ENCODE results near the gene SIL1. TPM values are rescaled to one million over a fixed set of nuclear protein-coding genes. Genes with fewer than 3 reads are reported as not detected.
"Not testable (repeated sequence)": the region's sequence is repeated elsewhere in the genome, so short reads cannot be mapped to it uniquely, and the experiment has no call there.

Gene SIL1
- total RNA-seq, 1 experiment from 2014 or later, result 27.5 TPM

- DNase-seq (ENCODE audit: low read depth), result peak; percentile 29
Measured at GRCh38 chr5:139204196-139204595, 6.0 kb upstream of the SIL1 start.

DNA sequence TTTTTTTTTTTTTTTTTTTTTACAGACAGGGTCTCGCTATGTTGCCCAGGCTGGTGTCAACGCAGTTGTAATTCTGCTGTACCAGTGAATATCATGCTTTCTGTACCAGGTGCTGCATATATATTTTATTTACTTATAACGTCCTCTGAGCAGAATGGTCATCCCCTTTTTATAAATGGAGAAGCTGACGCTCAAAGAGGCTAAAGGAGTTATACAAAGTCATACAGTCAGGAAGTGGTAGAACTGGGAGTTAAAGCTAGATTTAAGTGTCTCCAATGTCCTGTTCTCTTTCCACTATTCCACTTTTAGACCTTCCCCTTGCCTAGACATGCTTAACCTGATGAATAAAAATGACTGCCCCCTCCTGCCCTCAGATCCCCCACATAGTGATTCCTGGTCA is 1.2 kb upstream of the SIL1 start:
- no peak for DNase-seq (ENCODE audit: low read depth)

GRCh38 chr5:139196296-139196956 is 1.7 kb downstream of the SIL1 start:
- no peak for DNase-seq (ENCODE audit: low read depth)

DNA sequence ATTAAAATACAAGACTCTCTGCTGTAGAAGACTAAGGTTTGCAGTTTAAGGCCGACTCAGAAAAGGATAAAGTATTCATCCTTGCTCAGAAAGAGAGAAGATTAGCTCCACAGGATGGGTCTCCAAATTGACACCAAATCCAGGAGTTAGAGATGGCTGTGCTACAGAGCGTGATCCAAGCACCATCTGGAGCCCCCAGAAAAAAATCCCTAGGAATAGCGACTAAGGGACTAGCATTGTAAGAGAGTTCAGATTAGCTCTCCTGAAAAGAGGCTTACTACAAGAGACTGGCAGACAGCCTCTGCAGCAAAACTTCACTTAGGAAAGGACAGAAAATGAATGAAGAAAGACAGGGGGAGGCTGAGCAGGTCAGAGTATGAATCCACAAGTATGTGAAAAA is 3.7 kb downstream of the SIL1 start:
- DNase-seq (ENCODE audit: low read depth), result no peak

GRCh38 chr5:139193928-139194327 is 4.2 kb downstream of the SIL1 start:
- no peak for DNase-seq (ENCODE audit: low read depth)

DNA sequence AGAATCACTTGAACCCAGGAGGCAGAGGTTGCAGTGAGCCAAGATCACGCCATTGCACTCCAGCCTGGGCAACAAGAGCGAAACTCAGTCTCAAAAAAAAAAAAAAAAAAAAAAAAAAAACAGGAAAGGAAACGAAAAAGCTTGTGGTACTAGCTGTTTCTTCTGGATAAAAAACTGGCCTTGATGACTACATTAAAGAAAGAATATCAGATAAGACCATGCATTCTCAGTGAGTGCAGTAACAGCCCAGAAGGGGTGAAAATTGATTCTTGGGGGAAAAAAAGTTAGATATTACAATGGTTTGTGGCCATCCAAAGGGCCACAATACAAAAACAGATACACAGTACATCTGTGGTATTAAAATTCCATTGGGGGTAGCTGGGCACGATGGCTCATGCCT is 5.3 kb downstream of the SIL1 start:
- DNase-seq (ENCODE audit: low read depth), result not testable (repeated sequence)

DNA sequence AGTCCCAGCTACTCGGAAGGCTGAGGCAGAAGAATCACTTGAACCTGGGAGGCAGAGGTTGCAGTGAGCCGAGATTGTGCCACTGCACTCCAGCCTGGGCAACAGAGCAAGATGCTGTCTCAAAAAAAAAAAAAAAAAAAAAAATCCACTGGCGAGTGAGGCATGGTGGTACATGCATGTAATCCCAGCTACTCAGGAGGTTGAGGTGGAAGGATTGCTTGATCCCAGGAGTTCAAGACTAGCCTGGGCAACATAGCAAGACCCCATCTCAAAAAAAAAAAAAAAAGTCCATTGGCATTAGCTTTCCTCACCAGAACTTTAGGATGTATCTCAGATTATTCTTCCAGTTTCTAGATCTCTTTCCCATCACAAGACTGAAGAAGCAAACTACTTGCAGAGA is 6.2 kb downstream of the SIL1 start:
- not testable (repeated sequence) for DNase-seq (ENCODE audit: low read depth)

GRCh38 chr5:139190125-139190524 is 8.0 kb downstream of the SIL1 start:
- DNase-seq (ENCODE audit: low read depth), result no peak

DNA sequence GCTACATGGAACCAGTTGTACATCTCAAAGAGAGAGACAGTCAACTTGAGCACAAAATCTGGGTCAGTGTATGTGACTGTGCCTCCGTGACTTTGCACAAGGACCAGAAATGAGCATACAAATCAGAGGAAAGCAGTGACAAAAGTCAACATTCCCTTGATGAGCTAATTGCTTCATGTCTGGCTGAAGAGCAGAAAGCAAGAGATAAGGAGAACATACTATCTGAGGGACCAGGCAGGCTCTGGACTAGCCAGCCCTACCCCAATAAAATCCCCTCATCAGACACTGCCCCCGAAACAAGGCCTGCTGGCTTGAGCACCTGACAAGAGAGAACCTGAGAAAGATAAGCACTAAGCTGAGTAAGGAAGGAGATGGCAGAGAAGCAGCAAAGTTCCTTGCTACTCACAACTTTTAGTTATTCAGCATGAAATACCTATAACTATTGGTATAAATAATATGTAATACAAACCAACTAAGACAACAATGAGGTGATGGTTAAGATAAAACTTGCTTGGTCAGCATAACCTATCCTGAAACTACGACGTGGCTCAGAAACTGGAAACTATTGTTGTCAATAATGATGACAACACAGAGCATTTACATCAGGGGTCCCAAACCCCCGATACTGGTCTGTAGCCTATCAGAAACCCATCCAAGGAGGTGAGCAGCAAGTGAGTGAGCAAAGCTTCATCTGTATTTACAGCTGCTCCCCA is 9.5 kb downstream of the SIL1 start:
- no peak for DNase-seq (ENCODE audit: low read depth)

DNA sequence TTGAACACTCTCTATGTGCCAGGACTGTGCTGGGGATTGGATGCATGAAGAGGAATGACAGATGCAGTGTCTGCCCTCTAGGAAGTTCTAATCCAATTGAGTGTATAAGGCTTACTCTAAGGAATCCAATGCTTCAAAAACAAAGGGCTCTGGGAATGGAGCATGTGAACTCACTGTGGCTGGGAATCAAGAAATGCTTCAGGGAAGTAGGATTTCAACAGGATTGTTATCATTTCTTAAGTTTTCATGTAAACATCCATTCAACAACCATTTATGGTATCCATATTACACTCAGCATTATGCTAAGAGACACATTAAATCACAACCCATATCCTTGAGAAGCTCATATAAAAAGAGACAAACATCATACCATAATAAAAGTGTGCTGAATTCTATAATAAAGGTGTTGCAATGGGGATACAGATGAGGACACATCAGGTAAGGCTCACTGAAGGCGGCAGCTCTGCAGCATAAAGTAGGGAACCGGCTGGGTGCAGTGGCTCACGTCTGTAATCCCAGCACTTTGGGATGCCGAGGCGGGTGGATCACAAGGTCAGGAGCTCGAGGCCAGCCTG is 11.3 kb downstream of the SIL1 start:
- DNase-seq (ENCODE audit: low read depth), result no peak

DNA sequence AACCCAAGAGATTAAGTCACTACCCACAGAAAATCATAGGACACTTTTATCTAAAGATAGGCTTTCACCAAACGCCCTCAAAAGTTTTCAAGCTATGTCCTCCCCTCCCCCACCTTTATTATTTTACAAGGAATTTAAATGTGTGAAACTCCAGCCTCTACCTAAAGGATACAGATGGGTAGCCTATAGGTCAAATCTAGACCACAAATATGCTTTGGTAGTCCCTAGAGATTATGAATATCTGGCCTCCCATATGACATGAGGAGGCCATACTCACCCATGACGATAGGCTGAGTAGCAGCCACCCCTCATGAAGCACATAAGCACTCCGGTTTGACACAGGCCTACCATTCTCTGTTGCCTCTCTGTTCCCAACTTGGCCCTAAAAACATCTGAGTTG is 11.9 kb downstream of the SIL1 start:
- DNase-seq (ENCODE audit: low read depth), result no peak

GRCh38 chr5:139185589-139185988 is 12.6 kb downstream of the SIL1 start:
- no peak for DNase-seq (ENCODE audit: low read depth)

DNA sequence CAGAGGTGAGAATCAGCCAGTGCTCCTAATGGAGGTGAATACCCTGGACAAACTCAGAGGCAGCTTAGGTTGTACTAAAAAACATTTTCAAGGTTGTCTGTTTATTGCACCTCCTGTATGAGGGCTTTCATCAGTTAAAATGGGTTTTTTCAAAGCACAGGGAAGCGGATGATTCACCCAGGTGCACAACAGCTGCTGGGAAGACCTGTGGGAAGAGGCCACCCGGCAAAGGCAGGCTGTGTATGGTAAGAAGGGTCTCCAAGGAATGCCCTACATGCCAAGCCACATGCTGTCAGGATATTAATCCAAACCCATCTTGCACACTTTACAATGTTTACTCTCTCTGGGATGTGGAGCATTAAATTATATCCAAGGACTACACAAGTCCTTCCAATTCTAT is 14.7 kb downstream of the SIL1 start:
- DNase-seq (ENCODE audit: low read depth), result no peak

DNA sequence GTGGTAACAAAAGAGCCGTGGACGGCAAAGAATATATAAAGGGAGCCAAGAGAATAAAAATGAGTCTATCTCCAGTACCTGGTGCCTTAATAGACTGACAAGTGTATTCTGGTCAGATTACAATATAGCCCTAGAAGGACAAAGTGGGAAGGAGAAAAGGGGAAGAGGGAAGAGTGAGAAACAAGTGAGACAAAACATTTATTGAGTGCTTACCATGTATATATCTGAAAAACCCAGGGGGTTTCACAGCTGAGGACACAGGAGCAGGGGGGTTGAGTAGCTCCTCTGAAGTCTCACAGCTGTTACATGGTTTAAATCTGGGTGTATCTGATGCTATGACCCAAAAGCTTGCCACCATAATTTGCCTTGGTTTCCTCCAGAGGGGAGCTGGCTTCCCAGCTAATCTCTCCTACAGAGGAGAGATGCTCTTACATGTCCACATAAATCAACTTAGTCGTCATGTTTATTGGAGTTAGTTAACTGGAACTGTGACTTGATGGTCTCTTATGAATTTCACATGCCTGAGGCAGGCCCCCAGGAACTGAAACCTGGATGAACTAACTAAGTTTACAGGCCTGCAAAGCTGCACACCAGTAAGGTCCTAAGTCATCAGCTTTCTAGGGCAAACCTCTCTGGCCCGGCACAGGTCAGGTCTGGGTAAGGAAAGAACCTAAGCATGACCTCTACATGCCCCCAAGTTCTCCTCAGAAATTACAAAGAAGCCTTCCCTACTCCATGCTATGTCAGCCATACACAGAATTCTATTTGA is 15.5 kb downstream of the SIL1 start:
- no peak for DNase-seq (ENCODE audit: low read depth)

DNA sequence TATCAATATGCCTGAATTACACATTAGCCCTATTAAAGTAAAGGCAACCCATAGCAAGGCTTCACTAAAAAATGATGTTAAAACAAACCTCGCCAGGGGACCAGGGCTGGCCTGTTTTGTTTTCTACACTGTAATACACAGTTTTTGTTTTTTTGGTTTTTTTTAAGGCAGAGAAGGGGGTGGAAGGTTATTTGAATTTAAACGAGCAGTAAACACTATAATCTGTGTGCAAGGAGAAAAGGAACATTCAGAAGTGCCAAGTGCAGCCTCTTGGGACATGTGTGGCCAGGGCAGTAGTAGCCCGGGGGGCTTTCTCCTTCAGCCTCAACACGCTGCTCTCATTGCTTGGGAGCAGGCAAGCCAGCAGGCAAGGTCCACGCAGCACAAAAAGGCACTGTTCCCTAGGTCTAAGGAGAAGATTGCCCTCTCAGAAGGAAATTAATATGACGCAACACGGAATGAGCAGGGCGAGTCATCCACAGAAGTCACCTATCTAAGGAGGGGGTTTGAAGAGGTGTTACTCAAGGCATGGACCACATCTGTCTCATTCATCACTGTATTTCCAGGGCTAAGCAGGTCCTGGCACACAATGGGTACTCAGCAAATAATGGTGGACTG is 16.2 kb downstream of the SIL1 start:
- peak; percentile 76 for DNase-seq (ENCODE audit: low read depth)

DNA sequence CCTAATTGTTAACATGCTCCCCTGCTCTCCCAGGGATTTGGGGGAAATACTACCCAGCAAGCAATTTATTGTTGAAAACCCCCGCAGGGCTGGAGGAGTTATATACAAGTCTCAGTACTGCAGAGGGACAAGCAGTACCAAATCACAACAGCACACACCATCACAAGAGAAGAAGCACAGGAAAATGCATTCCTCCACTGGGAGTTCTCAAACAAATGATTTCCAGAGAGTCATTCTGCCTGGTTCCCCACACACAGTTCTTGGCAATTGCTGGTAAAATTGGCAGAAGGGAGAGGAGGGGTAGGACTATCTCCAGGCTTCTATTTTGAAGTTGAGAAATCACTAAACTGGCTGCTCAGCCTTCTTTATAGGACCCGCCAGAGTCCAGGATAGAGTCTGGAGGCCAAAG is 16.8 kb downstream of the SIL1 start:
- DNase-seq (ENCODE audit: low read depth), result no peak

GRCh38 chr5:139180850-139181249 is 17.3 kb downstream of the SIL1 start:
- no peak for DNase-seq (ENCODE audit: low read depth)

- DNase-seq (ENCODE audit: low read depth), result not testable (repeated sequence)
Measured at GRCh38 chr5:139179778-139180513, 18.2 kb downstream of the SIL1 start.

DNA sequence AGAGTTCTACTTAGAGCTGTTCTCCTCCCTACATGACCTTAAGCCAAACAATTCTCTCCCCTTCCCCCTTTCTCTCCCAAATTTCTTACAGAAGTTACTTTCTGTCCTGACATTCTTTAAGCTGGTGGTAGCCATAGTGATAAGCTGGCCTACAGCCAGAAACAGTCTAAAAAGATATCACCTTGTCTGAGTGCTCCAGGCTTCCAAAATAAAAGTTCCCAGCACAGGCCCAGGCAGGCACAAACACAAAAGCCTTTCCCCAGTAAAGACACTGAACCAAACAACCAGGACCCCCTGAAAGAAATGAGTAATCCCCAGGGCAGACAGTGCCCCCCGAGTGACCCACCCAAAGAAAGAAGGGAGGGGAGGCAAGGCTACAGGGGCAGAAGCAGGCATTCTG is 19.2 kb downstream of the SIL1 start:
- DNase-seq (ENCODE audit: low read depth), result peak; percentile 34

DNA sequence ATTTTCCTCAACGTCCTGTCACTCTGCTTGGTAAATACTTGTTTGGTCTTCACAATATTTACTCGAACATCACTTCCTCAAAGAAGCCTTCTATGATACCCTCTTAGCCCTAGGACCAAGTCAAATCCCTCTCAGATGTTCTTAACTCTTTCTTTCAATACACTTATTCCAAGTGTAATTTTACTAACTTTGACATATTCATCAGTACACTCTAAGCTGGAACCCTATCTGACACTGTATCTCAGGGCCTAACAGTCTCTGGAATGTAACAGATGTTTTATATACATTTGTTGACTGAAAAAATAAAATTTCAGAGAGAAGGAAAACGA is 19.6 kb downstream of the SIL1 start:
- no peak for DNase-seq (ENCODE audit: low read depth)
